B cell (primary cell): ENCODE data around the gene AUNIP. TPM values are rescaled to one million over a fixed set of nuclear protein-coding genes. Genes with fewer than 3 reads are reported as not detected.
A peak's percentile ranks its signal among the peaks of the same experiment; 100 is the strongest.

Experiments
- ATAC-seq: fragments of 200-7000 bp; cut with Tn5 transposase; one replicate; pipeline ENCODE4 v1.10.0; 2021; ENCODE audit warnings: low read depth, mild to moderate bottlenecking, moderate number of reproducible peaks, moderate library complexity
- CTCF ChIA-PET: fragments of 350-600 bp; sonication (Branson Sonifier 250); formaldehyde crosslinking; loops from one replicate; lab custom pipeline; 2021; ENCODE audit warnings: antibody characterized with exemption, inconsistent platforms; lab: Charles Lee
- POLR2A ChIA-PET: fragments of 350-600 bp; sonication (Branson Sonifier 250); formaldehyde crosslinking; loops from one replicate; lab custom pipeline; 2021; ENCODE audit warnings: antibody characterized with exemption; lab: Charles Lee
- DNase-seq: peaks from one replicate; pipeline ENCODE4 v3.0.0; 2013
- H2AFZ ChIP-seq: 2 replicates; pipeline ENCODE4 v1.6.1; 2012; ENCODE audit warnings: mild to moderate bottlenecking, low read depth, low read length; ENCODE audit not compliant: insufficient read depth, poor library complexity, severe bottlenecking
- H3K27ac ChIP-seq, 2 donors: 1 replicate in 1 of 2; 2 replicates in 1 of 2; pipeline ENCODE4 v1.5.1; 2012 to 2013; ENCODE audit warnings: low read length in 2 of 2, mild to moderate bottlenecking in 2 of 2, moderate library complexity in 1 of 2
- H3K27me3 ChIP-seq, 4 experiments: fragments of 200-600 bp in 1 of 4; sonication (generic) in 1 of 4; replicated peaks in 1 of 4; 1 replicate in 2 of 4; 2 replicates in 2 of 4; pipeline versions ENCODE4 v1.6.1 to v1.7.0; 2013 to 2016; ENCODE audit warnings: low read length in 3 of 4, mild to moderate bottlenecking in 2 of 4, mixed read lengths in 1 of 4, moderate library complexity in 1 of 4; ENCODE audit not compliant: insufficient read depth in 4 of 4, control insufficient read depth in 3 of 4; ENCODE audit errors: control extremely low read depth in 1 of 4
- H3K36me3 ChIP-seq, 2 experiments: replicated peaks in 1 of 2; 1 replicate in 1 of 2; 2 replicates in 1 of 2; pipeline versions ENCODE4 v1.6.1 to v1.7.1; 2013; ENCODE audit warnings: low read length in 1 of 2; ENCODE audit not compliant: insufficient read depth in 2 of 2, control insufficient read depth in 1 of 2; ENCODE audit errors: control extremely low read depth in 1 of 2, extremely low read depth in 1 of 2
- H3K4me1 ChIP-seq, 2 donors: fragments of 200-600 bp in 1 of 2; sonication (generic) in 1 of 2; 1 replicate in 1 of 2; 2 replicates in 1 of 2; pipeline versions ENCODE4 v1.5.1 to v1.6.1; 2013 to 2017; ENCODE audit warnings: low read length in 2 of 2; ENCODE audit not compliant: control insufficient read depth in 2 of 2, insufficient read depth in 2 of 2
- H3K4me2 ChIP-seq: replicated peaks from 2 replicates; pipeline ENCODE3; 2012; ENCODE audit warnings: mild to moderate bottlenecking, low read depth, low read length; ENCODE audit not compliant: poor library complexity, severe bottlenecking
- H3K4me3 ChIP-seq, 5 experiments: fragments of 200-600 bp in 1 of 5; sonication (generic) in 1 of 5; 1 replicate in 3 of 5; 2 replicates in 2 of 5; pipeline versions ENCODE4 v1.5.1 to v1.7.0; 2011 to 2016; ENCODE audit warnings: low read length in 4 of 5, mild to moderate bottlenecking in 4 of 5, low read depth in 2 of 5, control low read depth in 1 of 5, moderate library complexity in 1 of 5; ENCODE audit not compliant: insufficient read depth in 1 of 5; ENCODE audit errors: control extremely low read depth in 1 of 5, extremely low read depth in 1 of 5
- H3K79me2 ChIP-seq: fragments of 200-600 bp; sonication (generic); one replicate; pipeline ENCODE4 v1.6.0; 2016; ENCODE audit warnings: low read length; ENCODE audit not compliant: control insufficient read depth, insufficient read depth
- H3K9ac ChIP-seq: fragments of 200-600 bp; sonication (generic); 2 replicates; pipeline ENCODE4 v1.6.1; 2017; ENCODE audit warnings: mild to moderate bottlenecking, low read length, moderate library complexity
- H3K9me3 ChIP-seq, 3 donors: one replicate each; pipeline versions ENCODE4 v1.6.1 to v1.7.1; 2013; ENCODE audit warnings: low read length in 2 of 3; ENCODE audit not compliant: control insufficient read depth in 2 of 3, insufficient read depth in 1 of 3; ENCODE audit errors: control extremely low read depth in 1 of 3
- H4K20me1 ChIP-seq: 2 replicates; pipeline ENCODE4 v1.6.0; 2012; ENCODE audit warnings: mild to moderate bottlenecking, low read length; ENCODE audit not compliant: insufficient read depth, control insufficient read depth, poor library complexity, severe bottlenecking
- H3K27ac Mint-ChIP-seq: one replicate; pipeline ENCODE4 v1.8.0; 2021; ENCODE audit warnings: mixed read lengths
- H3K27me3 Mint-ChIP-seq: one replicate; pipeline ENCODE4 v1.8.0; 2021; ENCODE audit warnings: mixed read lengths
- H3K4me1 Mint-ChIP-seq: one replicate; pipeline ENCODE4 v1.8.0; 2021; ENCODE audit warnings: mixed read lengths
- H3K4me3 Mint-ChIP-seq: one replicate; pipeline ENCODE4 v1.8.0; 2021; ENCODE audit warnings: mixed read lengths
- H3K9me3 Mint-ChIP-seq: one replicate; pipeline ENCODE4 v1.8.0; 2022; ENCODE audit warnings: mixed read lengths; ENCODE audit not compliant: insufficient read depth
- EZH2 ChIP-seq: IDR thresholded peaks from 2 replicates; pipeline ENCODE4 v1.6.1; 2012; ENCODE audit warnings: borderline replicate concordance, low read depth, mild to moderate bottlenecking, moderate library complexity, low read length; ENCODE audit not compliant: insufficient read depth, poor library complexity, severe bottlenecking
- WGBS: methylation state at CpG from one replicate; pipeline ENCODE4 v1.1.5; 2013; ENCODE audit warnings: missing lambda C conversion rate; ENCODE audit not compliant: insufficient coverage; 5-methylcytosine and 5-hydroxymethylcytosine counted together
- intact Hi-C: fragments of 100-400 bp; cut with micrococcal nuclease; formaldehyde crosslinking; loops from one replicate; pipeline ENCODE4 v1.10.0; 2022
- polyA plus RNA-seq: library from polyadenylated mRNA; depleted of rRNA; stranded (reverse); fragments of >200 nt; gene quantifications from 2 replicates; pipeline ENCODE4 v1.2.3, GENCODE V29; 2012
- total RNA-seq, 2 donors: library from RNA; stranded (reverse); fragments of 120-200 nt in 1 of 2; gene quantifications; 1 replicate in 1 of 2; 2 replicates in 1 of 2; pipeline versions ENCODE4 v1.2.3 to v1.2.4, GENCODE V29; 2013 to 2022
- TF ChIP-seq, protein P1 (sequence below): fragments of 200-600 bp; IDR thresholded peaks from one replicate; pipeline ENCODE4 v1.8.0; 2022; ENCODE audit warnings: antibody characterized with exemption, mild to moderate bottlenecking

The AUNIP gene
- total and polyA plus RNA-seq, 2 donors (not counting 1 experiment from before 2014, with no cell fraction given) = 0.27 TPM; not detected in 1

DNA sequence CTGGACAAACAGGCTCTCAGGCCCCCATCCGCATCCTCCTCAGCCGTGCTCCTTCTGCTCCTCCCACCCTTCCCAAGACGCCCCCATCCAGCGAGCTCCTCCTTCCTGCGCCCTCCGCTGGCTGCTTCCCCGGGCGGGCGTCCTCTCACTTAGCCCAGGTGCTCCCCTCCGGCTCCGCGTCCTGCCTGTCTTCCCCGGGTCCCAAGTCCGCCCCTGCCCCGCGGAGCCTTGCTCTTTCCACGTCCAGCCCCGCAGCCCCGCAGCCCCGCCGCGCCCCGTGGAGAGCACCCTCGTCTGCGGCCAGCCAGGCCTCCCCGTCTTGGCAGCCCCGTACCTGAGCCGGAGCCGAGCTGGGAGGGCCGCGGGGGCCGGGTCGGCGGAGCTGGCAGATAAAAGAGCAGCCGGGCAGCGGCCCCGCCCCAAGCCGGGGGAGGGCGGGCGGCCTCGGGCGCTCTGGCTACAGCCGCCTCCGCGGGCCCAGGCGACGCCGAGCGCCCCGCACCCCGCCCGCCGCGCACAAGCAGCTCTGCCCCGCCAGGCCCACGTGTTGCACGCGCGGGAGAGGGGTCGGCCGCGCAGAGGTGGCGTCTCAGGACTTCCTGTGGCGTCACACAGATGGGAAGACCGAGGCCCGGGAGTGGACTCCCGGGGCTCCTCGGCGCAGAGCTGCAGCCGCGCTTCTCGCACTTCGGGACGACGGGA lies 16.0 kb upstream of the AUNIP start, which contains the start of gene PAQR7:
TSS of gene PAQR7 (minus strand) at position 555 of the 702 bp plus-strand sequence. CDS start 11,869 bp downstream, outside the sequence.
- Histone ChIP-seq H3K36me3 (no peaks in the 10 kb centered on the region), H3K27me3 (no peaks in the 10 kb centered on the region), H3K4me1 (peaks cover 21 to 41% of the 10 kb centered on the region in 2 donors), H3K79me2 (no peaks in the 10 kb centered on the region), H3K4me2 (peak within 1 kb of the TSS; percentile 99), H3K27ac (peak within 1 kb of the TSS in 1 of 2 donors; percentile 40), H3K4me3 (peak within 1 kb of the TSS in 4 of 5 experiments; percentile 50 to 70 (median 62)), H2AFZ (peak within 1 kb of the TSS; percentile 95), H3K9ac (peak within 1 kb of the TSS; percentile 76), H4K20me1 (no peaks in the 10 kb centered on the region), H3K9me3 (no peaks in the 10 kb centered on the region)
- ATAC-seq (peak; percentile 87), DNase-seq (peak; percentile 70)
- POLR2A ChIA-PET = interaction anchor here (0.5 to 1.7 kb wide), 3 partner anchors 20 to 1872 kb away, joined by 3 to 6 read pairs (median 5); partner anchors contain the start of gene MTFR1L
- CTCF ChIA-PET = interaction anchor here (1.5 to 2.3 kb wide), 4 partner anchors 21 to 122 kb away, joined by 3 to 11 read pairs (median 8); partner anchors contain the start of gene PAFAH2
- Mint-ChIP-seq H3K4me3 (peak within 1 kb of the TSS; percentile 90), H3K4me1 (peaks cover 20% of the 10 kb centered on the region), H3K27ac (peak within 1 kb of the TSS; percentile 78), H3K27me3 (no peaks in the 10 kb centered on the region), H3K9me3 (no peaks in the 10 kb centered on the region)
- intact Hi-C loops = loop anchor here (1.0 kb wide), 1 partner anchor 16 kb away; the partner anchor contains the start of gene AUNIP
- TF ChIP-seq EZH2 = no peak
- TF ChIP-seq, protein P1, sequence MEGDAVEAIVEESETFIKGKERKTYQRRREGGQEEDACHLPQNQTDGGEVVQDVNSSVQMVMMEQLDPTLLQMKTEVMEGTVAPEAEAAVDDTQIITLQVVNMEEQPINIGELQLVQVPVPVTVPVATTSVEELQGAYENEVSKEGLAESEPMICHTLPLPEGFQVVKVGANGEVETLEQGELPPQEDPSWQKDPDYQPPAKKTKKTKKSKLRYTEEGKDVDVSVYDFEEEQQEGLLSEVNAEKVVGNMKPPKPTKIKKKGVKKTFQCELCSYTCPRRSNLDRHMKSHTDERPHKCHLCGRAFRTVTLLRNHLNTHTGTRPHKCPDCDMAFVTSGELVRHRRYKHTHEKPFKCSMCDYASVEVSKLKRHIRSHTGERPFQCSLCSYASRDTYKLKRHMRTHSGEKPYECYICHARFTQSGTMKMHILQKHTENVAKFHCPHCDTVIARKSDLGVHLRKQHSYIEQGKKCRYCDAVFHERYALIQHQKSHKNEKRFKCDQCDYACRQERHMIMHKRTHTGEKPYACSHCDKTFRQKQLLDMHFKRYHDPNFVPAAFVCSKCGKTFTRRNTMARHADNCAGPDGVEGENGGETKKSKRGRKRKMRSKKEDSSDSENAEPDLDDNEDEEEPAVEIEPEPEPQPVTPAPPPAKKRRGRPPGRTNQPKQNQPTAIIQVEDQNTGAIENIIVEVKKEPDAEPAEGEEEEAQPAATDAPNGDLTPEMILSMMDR = no peak
- WGBS = under 1% methylated on average over 75 of the region's 75 CpGs
